OCI-LY3 (cell line): ENCODE measurements around the gene LPP.

Source experiments
- CTCF ChIP-seq: fragments of 200-600, 300-600 bp; sonication (generic); IDR thresholded peaks from 2 replicates; pipeline ENCODE4 v1.5.1; 2014; ENCODE audit warnings: antibody characterized with exemption, low read length, low read depth
- EZH2phosphoT487 ChIP-seq: fragments of 200-600 bp; shearing (Covaris generic); IDR thresholded peaks from 2 replicates; pipeline ENCODE4 v1.6.1; 2018; ENCODE audit warnings: antibody characterized with exemption, mixed run types, low read depth

DNA sequence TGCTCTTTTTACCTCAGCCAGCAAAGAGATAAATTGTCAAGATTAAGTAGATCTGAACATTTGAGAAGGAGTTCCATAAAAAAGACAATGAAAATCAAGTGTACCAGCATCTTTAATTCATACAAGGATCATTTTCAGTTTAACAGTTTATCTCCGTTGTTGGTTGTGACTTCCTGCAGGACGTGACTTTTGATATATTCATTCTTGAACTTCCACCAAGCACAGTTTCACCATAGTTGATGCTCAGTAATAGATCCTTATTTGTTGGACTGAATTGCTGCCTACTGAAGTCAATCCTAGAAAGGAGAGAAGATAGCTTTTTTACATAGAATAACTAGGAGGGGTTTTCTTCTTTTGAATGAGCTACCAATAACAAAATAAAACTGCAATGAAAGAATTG, 408.2 kb downstream of the LPP start:
- TF ChIP-seq CTCF = no peak
- no peak for TF ChIP-seq EZH2phosphoT487
